HFF-Myc (cell line): Measurements from ENCODE around the gene TMEM256.

Experiments used
- DNase-seq: peaks from one replicate; pipeline ENCODE4 v3.0.0-alpha.2; 2011; ENCODE audit warnings: low read depth; ENCODE audit errors: extremely low read depth
- H3K4me3 ChIP-seq: replicated peaks from 2 replicates; pipeline ENCODE4 v1.5.1; 2011; ENCODE audit warnings: low read depth, mild to moderate bottlenecking, control low read depth, low read length
- TF ChIP-seq, protein P1 (sequence below): IDR thresholded peaks from 2 replicates; pipeline ENCODE4 v1.5.1; 2012; ENCODE audit warnings: mild to moderate bottlenecking, low read depth, low read length, control low read depth; ENCODE audit errors: missing control alignments

The TMEM256 gene

DNA sequence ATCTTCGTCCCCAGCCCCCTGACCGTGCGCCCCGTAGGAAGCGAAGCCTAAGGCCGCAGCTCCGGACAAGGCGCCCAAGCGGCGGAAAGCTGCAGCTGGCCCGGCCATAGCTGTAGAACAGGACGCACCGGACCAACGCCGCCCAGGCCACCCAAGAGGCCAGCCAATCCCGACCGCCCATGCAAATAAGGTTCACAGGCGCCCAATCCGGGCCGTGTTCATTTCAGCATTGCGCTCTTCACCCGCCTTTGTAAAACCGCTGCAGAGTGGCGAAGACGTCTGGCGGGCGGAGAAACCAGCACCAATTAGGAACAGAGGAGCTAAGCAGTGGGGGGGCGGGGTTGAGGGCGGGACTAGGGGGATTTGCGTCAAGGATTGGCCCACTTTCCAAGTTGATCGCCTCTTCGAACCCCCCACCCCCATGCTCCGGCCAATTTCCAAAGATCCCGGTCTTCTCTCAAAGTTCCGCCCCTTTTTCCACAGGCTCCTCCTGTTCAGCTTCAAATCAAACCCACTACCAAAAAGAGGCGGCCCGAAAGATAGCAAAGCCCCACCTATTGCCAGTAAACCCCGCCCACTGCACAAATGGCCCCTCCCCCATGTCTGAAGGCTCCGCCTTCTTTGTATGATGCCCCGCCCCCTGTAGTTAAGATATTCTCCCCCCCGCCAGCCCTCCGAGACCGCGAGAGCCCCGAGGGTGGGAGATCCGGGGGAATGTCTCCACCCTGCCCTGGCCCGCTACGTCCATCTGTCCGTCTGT, at the start of gene TMEM256:
TMEM256 (minus strand) TSS at position 121 of the 760 bp plus-strand sequence; CDS start at position 108, 13 bp downstream.
- peak; percentile 96 for DNase-seq
- H3K4me3 ChIP-seq = peak within 1 kb of the TSS; percentile 65
- TF ChIP-seq, protein P1, sequence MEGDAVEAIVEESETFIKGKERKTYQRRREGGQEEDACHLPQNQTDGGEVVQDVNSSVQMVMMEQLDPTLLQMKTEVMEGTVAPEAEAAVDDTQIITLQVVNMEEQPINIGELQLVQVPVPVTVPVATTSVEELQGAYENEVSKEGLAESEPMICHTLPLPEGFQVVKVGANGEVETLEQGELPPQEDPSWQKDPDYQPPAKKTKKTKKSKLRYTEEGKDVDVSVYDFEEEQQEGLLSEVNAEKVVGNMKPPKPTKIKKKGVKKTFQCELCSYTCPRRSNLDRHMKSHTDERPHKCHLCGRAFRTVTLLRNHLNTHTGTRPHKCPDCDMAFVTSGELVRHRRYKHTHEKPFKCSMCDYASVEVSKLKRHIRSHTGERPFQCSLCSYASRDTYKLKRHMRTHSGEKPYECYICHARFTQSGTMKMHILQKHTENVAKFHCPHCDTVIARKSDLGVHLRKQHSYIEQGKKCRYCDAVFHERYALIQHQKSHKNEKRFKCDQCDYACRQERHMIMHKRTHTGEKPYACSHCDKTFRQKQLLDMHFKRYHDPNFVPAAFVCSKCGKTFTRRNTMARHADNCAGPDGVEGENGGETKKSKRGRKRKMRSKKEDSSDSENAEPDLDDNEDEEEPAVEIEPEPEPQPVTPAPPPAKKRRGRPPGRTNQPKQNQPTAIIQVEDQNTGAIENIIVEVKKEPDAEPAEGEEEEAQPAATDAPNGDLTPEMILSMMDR = no peak

DNA sequence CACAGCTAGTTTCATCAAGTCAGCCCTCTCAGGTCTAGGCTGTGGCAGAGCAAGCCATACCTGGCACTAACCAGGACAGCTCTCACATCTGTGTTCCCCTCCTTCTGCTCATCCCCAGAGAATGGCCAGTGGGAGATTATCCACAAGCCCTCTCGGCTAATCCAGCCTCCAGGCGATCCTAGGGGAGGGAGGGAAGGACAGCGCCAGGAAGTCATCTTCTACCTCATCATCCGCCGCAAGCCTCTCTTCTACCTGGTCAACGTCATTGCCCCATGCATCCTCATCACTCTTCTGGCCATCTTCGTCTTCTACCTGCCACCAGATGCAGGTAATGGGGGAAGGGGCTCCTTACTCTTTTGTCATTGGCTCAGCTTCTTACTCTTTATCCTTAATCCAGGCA, 44.6 kb upstream of the TMEM256 start:
- no peak for DNase-seq
- TF ChIP-seq, protein P1 = no peak
- H3K4me3 ChIP-seq = no peak overlapping the region

DNA sequence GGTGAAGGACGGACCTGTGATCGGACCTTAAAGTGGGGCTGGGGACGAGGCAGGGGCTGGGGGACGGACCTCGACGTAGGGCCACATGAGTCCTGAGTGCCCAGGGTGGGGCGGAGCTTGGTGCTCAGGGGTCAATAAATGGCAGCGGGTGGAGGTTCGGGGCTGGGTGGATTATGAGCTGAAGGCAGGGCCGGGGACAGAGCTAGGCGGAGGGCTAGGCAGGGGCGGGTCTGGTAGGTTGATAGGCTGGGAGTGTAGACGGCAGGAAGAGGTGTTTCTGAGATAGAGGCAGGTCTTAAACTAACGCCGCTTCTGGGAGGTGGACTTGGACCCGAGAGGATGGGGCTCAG, 41.7 kb upstream of the TMEM256 start:
- TF ChIP-seq, protein P1 = no peak
- DNase-seq = no peak
- H3K4me3 ChIP-seq = 0 out of 2 replicates have a peak overlapping the region, but pooled peaks have one; percentile 21

DNA sequence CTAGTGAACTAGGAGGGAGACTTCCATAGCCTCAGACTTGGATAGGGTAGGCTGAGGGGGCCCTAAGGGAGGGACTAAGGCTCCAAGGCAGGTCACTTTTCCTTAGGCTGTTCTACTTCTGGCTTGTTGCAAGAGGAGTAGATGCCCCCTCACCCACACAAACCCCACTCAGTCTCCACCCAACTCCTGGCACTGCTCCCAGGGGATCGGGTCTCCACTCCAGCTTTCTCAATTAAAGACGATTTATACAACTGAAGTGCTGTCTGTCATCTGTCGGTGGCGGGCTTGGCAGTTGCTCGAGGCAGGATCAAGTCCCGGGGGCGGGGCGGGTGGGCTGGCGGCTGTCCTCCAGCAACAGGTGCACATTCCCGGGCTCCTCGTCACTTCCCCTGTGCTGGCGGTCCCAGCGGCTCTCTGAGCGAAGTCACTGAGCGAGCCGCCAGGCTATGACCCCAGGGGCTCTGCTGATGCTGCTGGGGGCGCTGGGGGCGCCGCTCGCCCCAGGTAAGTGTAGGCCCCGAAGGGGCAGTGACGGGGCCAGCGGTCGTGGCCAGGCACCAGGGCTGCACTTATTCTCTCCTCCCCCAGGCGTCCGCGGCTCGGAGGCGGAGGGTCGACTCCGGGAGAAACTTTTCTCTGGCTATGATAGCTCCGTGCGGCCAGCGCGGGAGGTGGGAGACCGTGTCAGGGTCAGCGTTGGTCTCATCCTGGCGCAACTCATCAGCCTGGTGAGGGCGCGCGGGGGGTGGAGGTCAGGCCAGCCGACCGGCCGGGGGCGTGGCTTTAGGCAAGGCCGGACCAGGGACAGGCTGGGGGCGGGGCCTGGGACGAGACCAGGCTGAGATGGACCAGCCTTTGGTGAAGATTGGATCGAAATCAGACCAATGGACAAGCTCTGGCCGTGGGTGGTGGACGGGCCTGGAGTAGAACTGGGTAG, 41.1 kb upstream of the TMEM256 start, which contains the start of gene CHRNB1:
CHRNB1 (plus strand) TSS at position 380 of the 937 bp plus-strand sequence; CDS start at position 447, 67 bp downstream.
- peak within 1 kb of the TSS; percentile 21; the same call in 1 of the 2 replicates for H3K4me3 ChIP-seq
- no peak for DNase-seq
- TF ChIP-seq, protein P1 = no peak

DNA sequence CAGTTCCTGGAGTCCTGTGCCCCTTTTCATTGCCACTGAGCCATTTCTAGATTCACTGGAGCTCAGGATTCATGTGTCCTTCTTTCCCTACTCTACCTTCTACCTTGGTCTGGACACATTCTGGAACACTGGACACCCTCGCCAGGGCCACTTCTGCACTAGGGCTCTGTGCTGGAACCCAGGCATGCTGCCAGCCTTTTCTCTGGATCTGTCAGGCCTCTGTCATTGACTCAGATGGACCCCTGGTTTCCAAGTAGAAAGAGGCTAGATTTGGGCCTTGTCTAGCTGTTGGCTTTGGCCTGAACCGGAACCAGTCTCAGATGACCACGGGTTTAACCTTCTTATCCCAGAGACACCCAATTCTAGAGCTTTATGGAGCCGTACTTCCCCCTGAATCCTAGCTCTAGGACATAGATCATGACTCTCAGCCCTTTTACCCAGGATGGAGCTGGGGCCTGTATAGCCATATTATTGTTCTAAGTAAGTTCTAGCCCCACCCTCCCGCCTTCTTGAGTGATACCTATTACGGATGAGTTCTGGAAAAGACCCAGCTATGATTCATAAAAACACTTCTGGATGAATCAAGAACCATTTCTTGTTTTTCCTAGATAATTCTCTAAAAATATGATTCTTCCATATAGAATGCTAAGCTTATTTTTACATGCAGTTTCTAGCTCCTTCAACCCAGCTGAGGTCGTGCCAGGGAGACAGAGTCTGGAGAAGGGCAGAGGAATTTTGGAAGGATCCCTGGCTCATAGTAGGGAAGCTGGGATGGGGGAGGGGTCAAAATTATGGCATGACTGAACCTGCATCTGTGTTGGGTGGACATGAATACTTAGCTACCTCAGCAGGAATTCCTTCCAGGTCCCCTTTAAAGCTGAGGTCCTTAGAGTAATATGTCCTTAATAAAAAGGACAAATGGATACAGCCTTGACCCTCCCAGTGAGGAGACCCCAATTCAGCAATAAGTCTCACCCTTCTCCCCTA, 39.9 kb upstream of the TMEM256 start:
- no peak for DNase-seq
- TF ChIP-seq, protein P1 = no peak
- no peak overlapping the region for H3K4me3 ChIP-seq

DNA sequence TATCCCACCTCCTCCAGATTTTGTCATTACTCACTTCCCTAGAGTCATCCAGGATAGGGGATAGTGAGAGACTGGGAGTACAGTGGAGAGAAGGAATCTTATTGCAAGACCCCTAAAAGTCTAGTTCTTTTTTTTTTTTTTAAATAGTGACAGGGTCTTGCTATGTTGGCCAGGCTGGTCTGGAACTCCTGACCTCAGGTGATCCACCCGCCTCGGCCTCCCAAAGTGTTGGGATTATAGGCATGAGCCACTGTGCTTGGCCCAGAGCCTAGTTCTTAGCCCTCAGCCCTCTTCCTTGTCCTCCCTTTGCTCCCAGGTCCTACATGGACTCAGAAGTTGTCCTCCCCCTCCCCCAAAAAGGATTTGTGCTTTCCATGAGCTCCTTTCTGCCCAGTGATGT, 38.2 kb upstream of the TMEM256 start:
- TF ChIP-seq, protein P1 = no peak
- DNase-seq = no peak
- H3K4me3 ChIP-seq = no peak overlapping the region
